ENCODE measurements around the gene ABCA8.

ABCA8 gene

GRCh38 chr17:68903286-68903685 is 51.9 kb downstream of the ABCA8 start:
- Histone ChIP-seq H3K27me3 (ENCODE audit: control insufficient read depth, insufficient read depth, low read length) (no peaks in the 10 kb centered on the region), H3K4me1 (ENCODE audit: control insufficient read depth, insufficient read depth, low read length) (no peaks in the 10 kb centered on the region), H3K27ac (ENCODE audit: low read depth, low read length) (no peak overlapping the region), H3K9me3 (ENCODE audit: control insufficient read depth, insufficient read depth, low read length) (no peaks in the 10 kb centered on the region), H3K4me3 (ENCODE audit: low read depth, low read length) (no peak overlapping the region), H3K9ac (ENCODE audit: low read depth, low read length) (no peak overlapping the region), H3K36me3 (ENCODE audit: control insufficient read depth, insufficient read depth, low read length) (no peaks in the 10 kb centered on the region)

GRCh38 chr17:68897557-68897956 is 57.6 kb downstream of the ABCA8 start:
- Histone ChIP-seq H3K9ac (ENCODE audit: low read depth, low read length) (no peak overlapping the region), H3K27me3 (ENCODE audit: control insufficient read depth, insufficient read depth, low read length) (no peaks in the 10 kb centered on the region), H3K27ac (ENCODE audit: low read depth, low read length) (no peak overlapping the region), H3K9me3 (ENCODE audit: control insufficient read depth, insufficient read depth, low read length) (no peaks in the 10 kb centered on the region), H3K4me1 (ENCODE audit: control insufficient read depth, insufficient read depth, low read length) (no peaks in the 10 kb centered on the region), H3K4me3 (ENCODE audit: low read depth, low read length) (no peak overlapping the region), H3K36me3 (ENCODE audit: control insufficient read depth, insufficient read depth, low read length) (no peaks in the 10 kb centered on the region)

GRCh38 chr17:68892658-68893057 is 62.5 kb downstream of the ABCA8 start:
- H3K4me1 ChIP-seq (ENCODE audit: control insufficient read depth, insufficient read depth, low read length) = no peaks in the 10 kb centered on the region
- H3K4me3 ChIP-seq (ENCODE audit: low read depth, low read length) = no peak overlapping the region
- no peaks in the 10 kb centered on the region for H3K9me3 ChIP-seq (ENCODE audit: control insufficient read depth, insufficient read depth, low read length)
- no peak overlapping the region for H3K9ac ChIP-seq (ENCODE audit: low read depth, low read length)
- H3K27ac ChIP-seq (ENCODE audit: low read depth, low read length) = no peak overlapping the region
- no peaks in the 10 kb centered on the region for H3K36me3 ChIP-seq (ENCODE audit: control insufficient read depth, insufficient read depth, low read length)
- H3K27me3 ChIP-seq (ENCODE audit: control insufficient read depth, insufficient read depth, low read length) = no peaks in the 10 kb centered on the region

- Histone ChIP-seq H3K27ac (ENCODE audit: low read depth, low read length) (no peak overlapping the region), H3K9me3 (ENCODE audit: control insufficient read depth, insufficient read depth, low read length) (no peaks in the 10 kb centered on the region), H3K4me3 (ENCODE audit: low read depth, low read length) (no peak overlapping the region), H3K36me3 (ENCODE audit: control insufficient read depth, insufficient read depth, low read length) (no peaks in the 10 kb centered on the region), H3K27me3 (ENCODE audit: control insufficient read depth, insufficient read depth, low read length) (no peaks in the 10 kb centered on the region), H3K4me1 (ENCODE audit: control insufficient read depth, insufficient read depth, low read length) (no peaks in the 10 kb centered on the region), H3K9ac (ENCODE audit: low read depth, low read length) (no peak overlapping the region)
Measured at GRCh38 chr17:68892193-68892592, 63.0 kb downstream of the ABCA8 start.

- Histone ChIP-seq H3K27me3 (ENCODE audit: control insufficient read depth, insufficient read depth, low read length) (no peaks in the 10 kb centered on the region), H3K36me3 (ENCODE audit: control insufficient read depth, insufficient read depth, low read length) (no peaks in the 10 kb centered on the region), H3K4me1 (ENCODE audit: control insufficient read depth, insufficient read depth, low read length) (no peaks in the 10 kb centered on the region), H3K9me3 (ENCODE audit: control insufficient read depth, insufficient read depth, low read length) (no peaks in the 10 kb centered on the region), H3K27ac (ENCODE audit: low read depth, low read length) (no peak overlapping the region), H3K4me3 (ENCODE audit: low read depth, low read length) (no peak overlapping the region), H3K9ac (ENCODE audit: low read depth, low read length) (no peak overlapping the region)
Measured at GRCh38 chr17:68886401-68886800, 68.8 kb downstream of the ABCA8 start.

GRCh38 chr17:68884888-68885287 is 70.3 kb downstream of the ABCA8 start:
- Histone ChIP-seq H3K27ac (ENCODE audit: low read depth, low read length) (no peak overlapping the region), H3K9ac (ENCODE audit: low read depth, low read length) (no peak overlapping the region), H3K27me3 (ENCODE audit: control insufficient read depth, insufficient read depth, low read length) (no peaks in the 10 kb centered on the region), H3K9me3 (ENCODE audit: control insufficient read depth, insufficient read depth, low read length) (peaks cover 6% of the 10 kb centered on the region), H3K4me1 (ENCODE audit: control insufficient read depth, insufficient read depth, low read length) (no peaks in the 10 kb centered on the region), H3K36me3 (ENCODE audit: control insufficient read depth, insufficient read depth, low read length) (no peaks in the 10 kb centered on the region), H3K4me3 (ENCODE audit: low read depth, low read length) (no peak overlapping the region)

GRCh38 chr17:68878226-68878885 is 76.8 kb downstream of the ABCA8 start:
- no peaks in the 10 kb centered on the region for H3K27me3 ChIP-seq (ENCODE audit: control insufficient read depth, insufficient read depth, low read length)
- H3K9ac ChIP-seq (ENCODE audit: low read depth, low read length) = no peak overlapping the region
- H3K4me3 ChIP-seq (ENCODE audit: low read depth, low read length) = no peak overlapping the region
- no peaks in the 10 kb centered on the region for H3K4me1 ChIP-seq (ENCODE audit: control insufficient read depth, insufficient read depth, low read length)
- H3K9me3 ChIP-seq (ENCODE audit: control insufficient read depth, insufficient read depth, low read length) = peaks cover 14% of the 10 kb centered on the region
- H3K27ac ChIP-seq (ENCODE audit: low read depth, low read length) = no peak overlapping the region
- H3K36me3 ChIP-seq (ENCODE audit: control insufficient read depth, insufficient read depth, low read length) = no peaks in the 10 kb centered on the region

- H3K36me3 ChIP-seq (ENCODE audit: control insufficient read depth, insufficient read depth, low read length) = no peaks in the 10 kb centered on the region
- no peaks in the 10 kb centered on the region for H3K9me3 ChIP-seq (ENCODE audit: control insufficient read depth, insufficient read depth, low read length)
- no peak overlapping the region for H3K9ac ChIP-seq (ENCODE audit: low read depth, low read length)
- no peaks in the 10 kb centered on the region for H3K4me1 ChIP-seq (ENCODE audit: control insufficient read depth, insufficient read depth, low read length)
- H3K27me3 ChIP-seq (ENCODE audit: control insufficient read depth, insufficient read depth, low read length) = no peaks in the 10 kb centered on the region
- H3K27ac ChIP-seq (ENCODE audit: low read depth, low read length) = no peak overlapping the region
- H3K4me3 ChIP-seq (ENCODE audit: low read depth, low read length) = no peak overlapping the region
Measured at GRCh38 chr17:68871447-68871846, 83.7 kb downstream of the ABCA8 start.

- Histone ChIP-seq H3K27me3 (ENCODE audit: control insufficient read depth, insufficient read depth, low read length) (no peaks in the 10 kb centered on the region), H3K36me3 (ENCODE audit: control insufficient read depth, insufficient read depth, low read length) (no peaks in the 10 kb centered on the region), H3K9me3 (ENCODE audit: control insufficient read depth, insufficient read depth, low read length) (no peaks in the 10 kb centered on the region), H3K4me3 (ENCODE audit: low read depth, low read length) (no peak overlapping the region), H3K4me1 (ENCODE audit: control insufficient read depth, insufficient read depth, low read length) (no peaks in the 10 kb centered on the region), H3K27ac (ENCODE audit: low read depth, low read length) (no peak overlapping the region), H3K9ac (ENCODE audit: low read depth, low read length) (no peak overlapping the region)
Measured at GRCh38 chr17:68870976-68871375, 84.2 kb downstream of the ABCA8 start.

- no peaks in the 10 kb centered on the region for H3K27me3 ChIP-seq (ENCODE audit: control insufficient read depth, insufficient read depth, low read length)
Measured at GRCh38 chr17:68870161-68870826, 84.9 kb downstream of the ABCA8 start.

GRCh38 chr17:68868708-68869107 is 86.5 kb downstream of the ABCA8 start:
- H3K9ac ChIP-seq (ENCODE audit: low read depth, low read length) = no peak overlapping the region
- no peaks in the 10 kb centered on the region for H3K4me1 ChIP-seq (ENCODE audit: control insufficient read depth, insufficient read depth, low read length)
- H3K36me3 ChIP-seq (ENCODE audit: control insufficient read depth, insufficient read depth, low read length) = no peaks in the 10 kb centered on the region
- H3K9me3 ChIP-seq (ENCODE audit: control insufficient read depth, insufficient read depth, low read length) = no peaks in the 10 kb centered on the region
- H3K27ac ChIP-seq (ENCODE audit: low read depth, low read length) = no peak overlapping the region
- H3K4me3 ChIP-seq (ENCODE audit: low read depth, low read length) = no peak overlapping the region
- H3K27me3 ChIP-seq (ENCODE audit: control insufficient read depth, insufficient read depth, low read length) = no peaks in the 10 kb centered on the region

More at GRCh38 chr17:68870161-68870826, 84.9 kb downstream of the ABCA8 start:
- H3K9ac ChIP-seq (ENCODE audit: low read depth, low read length) = no peak overlapping the region
- no peaks in the 10 kb centered on the region for H3K4me1 ChIP-seq (ENCODE audit: control insufficient read depth, insufficient read depth, low read length)
- no peak overlapping the region for H3K4me3 ChIP-seq (ENCODE audit: low read depth, low read length)
- H3K27ac ChIP-seq (ENCODE audit: low read depth, low read length) = no peak overlapping the region
- H3K36me3 ChIP-seq (ENCODE audit: control insufficient read depth, insufficient read depth, low read length) = no peaks in the 10 kb centered on the region
- no peaks in the 10 kb centered on the region for H3K9me3 ChIP-seq (ENCODE audit: control insufficient read depth, insufficient read depth, low read length)

All from HUES48 (cell line).